NOMO-1 (cell line): Measurements from ENCODE around the gene KRTAP2-2.
"Not testable (repeated sequence)": the region's sequence is repeated elsewhere in the genome, so short reads cannot be mapped to it uniquely, and the experiment has no call there.

ENCODE experiments used
- DNase-seq, 2 experiments: peaks; one replicate each; lab custom pipeline; 2025; ENCODE audit not compliant: unreplicated experiment in 2 of 2; lab: John Stamatoyannopoulos, UW

Gene KRTAP2-2

DNA sequence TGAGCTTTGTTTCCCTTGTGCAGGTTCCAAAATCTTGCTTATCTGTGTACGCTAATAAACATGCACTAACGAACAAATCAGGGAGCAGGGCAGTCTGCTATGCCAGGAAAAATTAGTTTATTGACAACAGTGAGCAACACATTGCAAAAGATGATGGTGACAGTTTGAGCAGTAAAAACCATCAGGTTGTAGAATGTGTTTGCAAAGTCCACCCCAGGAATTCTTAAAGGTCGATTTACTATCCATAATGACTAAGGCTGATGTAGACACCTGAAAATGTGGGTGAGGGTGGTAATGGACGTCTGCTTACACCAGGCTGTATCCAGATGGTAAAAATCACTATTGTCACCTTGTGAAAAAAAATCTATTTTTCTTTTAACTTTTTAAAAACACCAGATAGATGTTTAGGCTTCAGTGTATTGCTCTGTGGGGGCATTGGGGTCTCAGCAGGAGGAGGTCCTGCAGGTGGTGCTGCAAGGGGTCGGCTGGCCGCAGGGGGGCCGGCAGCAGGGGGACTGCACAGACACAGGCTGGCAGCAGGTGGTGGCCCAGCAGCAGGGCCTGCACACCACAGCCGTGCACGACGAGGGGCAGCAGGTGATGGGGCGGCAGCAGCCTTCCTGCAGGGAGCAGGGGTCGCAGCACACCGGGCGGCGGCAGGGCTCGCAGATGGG lies 10.1 kb upstream of the KRTAP2-2 start:
- not testable (repeated sequence) for DNase-seq

DNA sequence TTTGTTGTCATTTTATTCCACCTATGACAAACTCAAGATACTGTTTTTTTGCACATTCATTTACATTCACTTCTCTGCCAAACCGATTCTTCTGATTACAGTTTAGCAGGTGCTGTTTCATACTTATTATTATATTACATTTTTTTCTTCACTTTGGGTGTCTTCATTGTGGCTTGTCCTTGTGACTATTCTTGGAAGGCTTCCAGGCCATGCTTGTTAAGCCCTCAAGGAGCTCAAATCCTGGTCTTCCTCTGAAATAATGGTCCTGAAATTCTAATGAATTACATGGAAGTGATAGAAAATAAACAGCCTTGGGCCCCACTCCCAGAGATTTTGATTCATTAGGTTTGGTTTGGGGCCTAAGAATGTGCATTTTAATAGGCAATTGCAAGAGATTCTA lies 9.3 kb upstream of the KRTAP2-2 start:
- DNase-seq = no peak

DNA sequence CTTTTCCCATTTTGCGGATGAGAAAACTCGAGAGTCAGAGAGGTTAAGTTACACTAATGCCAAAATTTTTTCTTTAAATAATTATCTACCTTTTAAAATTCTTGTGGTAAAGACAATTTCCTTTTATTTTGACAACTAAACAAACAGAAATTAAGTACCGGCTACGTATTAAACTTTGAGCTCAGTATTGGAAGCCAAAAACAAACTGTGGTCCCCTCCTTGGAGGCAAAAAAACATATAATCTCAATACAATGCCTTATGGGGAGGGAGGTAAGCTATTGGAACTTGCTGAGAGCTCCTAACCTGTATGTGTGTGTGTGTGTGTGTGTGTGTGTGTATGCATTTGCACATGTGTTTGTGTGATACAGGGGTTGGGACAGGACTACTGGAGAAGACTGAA lies 8.4 kb upstream of the KRTAP2-2 start:
- DNase-seq = no peak

DNA sequence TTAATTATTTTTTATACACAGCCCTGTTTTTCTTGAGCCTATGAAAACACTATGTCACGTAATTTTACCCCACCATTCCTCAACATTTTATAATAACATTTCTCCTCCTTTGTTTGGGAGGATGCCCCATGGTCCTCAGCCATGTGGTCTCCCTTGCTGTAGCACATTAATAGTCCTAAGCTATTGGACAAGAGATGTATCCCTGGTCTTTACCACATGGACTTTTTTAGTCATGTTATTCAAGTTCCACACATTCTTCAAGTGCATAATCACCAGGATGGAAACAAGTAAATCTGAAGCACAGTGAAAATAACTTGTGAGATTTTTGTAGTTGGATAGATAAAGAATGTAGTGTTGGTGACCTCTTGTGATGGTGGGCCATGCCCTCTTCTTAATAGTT lies 6.9 kb upstream of the KRTAP2-2 start:
- no peak for DNase-seq

DNA sequence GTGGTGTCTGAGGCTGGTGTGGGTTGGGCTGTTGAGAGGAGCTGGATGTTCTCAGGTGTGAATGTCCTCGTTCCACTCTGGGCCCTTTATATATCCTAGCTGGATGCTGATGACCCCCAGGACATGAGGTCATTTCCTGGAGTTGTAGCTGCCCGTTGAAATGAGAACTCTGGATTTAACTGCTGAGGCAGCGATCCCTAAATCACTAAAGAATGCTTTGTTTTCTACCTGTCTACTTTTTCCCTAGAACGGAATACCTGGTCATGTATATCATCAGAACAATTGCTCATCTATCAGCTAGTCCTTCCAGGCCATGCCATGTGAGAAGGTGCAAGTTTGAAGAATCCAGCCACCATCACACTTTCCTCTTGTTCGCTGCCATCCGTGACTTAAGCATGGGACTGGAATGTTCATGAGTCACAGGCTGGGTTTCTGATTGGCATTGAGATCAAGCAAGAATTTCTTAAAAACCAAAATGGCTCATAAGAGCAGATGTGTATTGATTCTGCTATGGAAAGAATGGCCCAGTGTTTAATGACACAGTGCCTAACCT lies 5.1 kb upstream of the KRTAP2-2 start, which contains the start of gene KRTAP2-3:
KRTAP2-3 (minus strand) TSS at position 63 of the 553 bp plus-strand sequence. CDS start 64 bp downstream, outside the sequence.
- DNase-seq = no peak

- not testable (repeated sequence) for DNase-seq
Observed at GRCh38 chr17:41059276-41060051, 4.4 kb upstream of the KRTAP2-2 start.

DNA sequence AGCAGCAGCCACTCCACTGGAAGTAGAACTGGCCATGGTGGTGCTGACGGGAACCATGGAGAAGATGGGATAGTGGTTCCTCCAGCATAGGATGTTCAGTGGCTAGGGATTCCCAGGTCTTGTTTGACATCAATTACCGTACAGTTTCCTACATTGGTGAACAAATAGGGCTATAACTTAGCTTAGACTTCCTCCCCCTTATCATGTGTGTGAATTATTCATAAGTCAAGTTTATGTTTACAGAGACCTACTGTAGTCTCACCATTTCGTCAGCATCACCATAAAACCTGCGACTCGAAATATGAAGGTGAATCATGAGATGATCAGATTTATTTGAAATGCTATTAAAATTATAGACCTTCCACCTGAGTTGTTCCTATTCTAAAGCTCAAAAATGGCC lies 3.7 kb upstream of the KRTAP2-2 start:
- DNase-seq = no peak

DNA sequence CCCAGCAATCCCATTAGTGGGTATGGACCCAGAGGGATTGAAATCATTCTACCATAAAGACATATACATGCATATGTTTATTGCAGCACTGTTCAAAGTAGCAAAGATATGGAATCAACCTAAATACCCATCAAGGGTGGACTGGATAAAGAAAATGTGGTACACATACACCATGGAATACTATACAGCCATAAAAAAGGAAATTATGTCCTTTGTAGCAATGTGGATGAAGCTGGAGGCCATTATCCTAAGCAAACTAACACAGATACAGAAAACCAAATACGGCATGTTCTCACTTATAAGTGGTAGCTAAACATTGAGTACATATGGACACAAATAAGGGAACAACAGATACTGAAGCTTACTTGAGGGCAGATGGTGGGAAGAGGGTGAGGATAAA lies 2.5 kb upstream of the KRTAP2-2 start:
- no peak for DNase-seq

DNA sequence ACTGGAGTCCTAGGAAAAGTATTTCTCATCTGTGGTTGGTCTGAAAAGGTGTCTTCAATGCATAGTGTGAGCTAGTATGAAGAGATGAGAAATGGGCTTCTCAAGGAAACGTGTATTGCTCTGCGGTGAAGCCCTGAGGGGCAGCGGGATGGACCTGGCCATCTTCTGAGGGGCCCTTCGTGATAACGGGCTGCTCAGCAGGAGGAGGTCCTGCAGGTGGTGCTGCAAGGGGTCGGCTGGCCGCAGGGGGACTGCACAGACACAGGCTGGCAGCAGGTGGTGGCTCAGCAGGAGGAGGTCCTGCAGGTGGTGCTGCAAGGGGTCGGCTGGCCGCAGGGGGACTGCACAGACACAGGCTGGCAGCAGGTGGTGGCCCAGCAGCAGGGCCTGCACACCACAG lies 474 bp downstream of the KRTAP2-2 start:
- DNase-seq = not testable (repeated sequence)

DNA sequence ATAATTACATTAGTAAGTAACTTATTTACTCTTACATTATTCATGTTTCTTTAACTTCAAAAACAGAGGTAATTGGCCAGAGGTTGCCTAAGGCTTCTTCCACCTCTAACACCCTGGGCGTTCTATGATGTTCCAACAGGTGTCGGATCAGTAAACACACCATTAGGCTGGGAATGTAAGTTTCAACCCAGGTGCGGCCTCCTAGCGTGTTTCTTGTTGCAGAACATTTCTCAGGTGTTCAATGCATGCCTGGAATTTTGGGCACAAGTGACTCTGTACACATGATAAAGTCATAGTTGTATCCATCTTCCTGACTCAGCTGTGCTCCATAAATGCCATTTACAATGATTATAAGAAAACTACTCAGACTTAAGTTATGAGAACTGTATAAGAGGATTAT lies 1.0 kb downstream of the KRTAP2-2 start:
- DNase-seq = no peak

DNA sequence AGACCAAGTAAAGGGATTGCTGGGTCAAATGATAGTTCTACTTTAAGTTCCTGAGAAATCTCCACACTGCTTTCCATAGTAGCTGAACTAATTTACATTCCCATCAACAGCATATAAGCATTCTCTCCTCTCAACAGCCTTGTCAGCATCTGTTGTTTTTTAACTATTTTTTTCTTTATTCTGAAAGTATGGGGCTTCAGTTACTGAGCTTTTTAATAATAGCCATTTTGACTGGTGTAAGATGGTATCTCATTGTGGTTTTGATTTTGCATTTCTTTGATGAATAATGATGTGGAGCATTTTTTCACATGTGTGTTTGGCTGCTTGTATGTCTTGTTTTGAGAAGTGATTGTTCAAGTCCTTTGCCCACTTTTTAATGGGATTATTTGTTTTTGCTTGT lies 2.5 kb downstream of the KRTAP2-2 start:
- no peak for DNase-seq

DNA sequence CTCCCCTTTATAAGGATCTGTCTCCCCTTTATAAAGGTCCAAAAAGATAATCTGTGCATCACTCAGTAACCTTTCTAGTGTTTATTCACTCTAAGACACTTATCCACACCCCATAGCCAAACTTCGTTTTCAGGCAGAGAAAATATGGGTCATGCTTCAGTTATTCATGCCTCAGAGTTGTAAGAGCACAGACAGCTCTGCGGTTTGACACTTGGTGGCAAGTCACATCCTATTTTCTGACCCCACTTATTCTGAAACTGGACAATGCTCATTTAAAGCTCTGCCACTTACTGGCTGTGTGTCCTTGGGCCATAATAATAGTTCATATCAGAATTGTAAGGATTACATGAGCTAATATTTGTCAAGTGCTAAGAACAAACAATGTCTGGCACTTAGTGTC lies 5.9 kb downstream of the KRTAP2-2 start:
- DNase-seq = no peak

DNA sequence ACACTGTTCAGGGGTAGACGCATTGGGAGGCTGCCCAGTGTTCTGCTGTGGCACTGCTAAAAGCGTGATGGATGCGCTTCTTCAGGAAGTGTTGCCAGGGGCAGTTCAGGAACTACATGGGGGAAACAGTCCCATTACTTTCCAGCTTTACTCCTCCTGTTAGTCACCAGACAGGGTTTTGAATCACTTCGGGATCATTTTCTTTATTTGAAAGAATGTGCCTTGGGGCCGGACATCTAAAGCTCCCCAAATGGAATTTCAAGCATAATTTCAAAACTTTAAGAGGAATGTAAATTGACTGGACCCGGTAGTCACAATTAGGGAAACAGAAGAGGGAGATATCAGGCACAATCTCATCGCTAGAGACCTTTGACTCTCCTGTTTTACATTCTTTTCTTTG lies 6.6 kb downstream of the KRTAP2-2 start:
- DNase-seq = no peak

DNA sequence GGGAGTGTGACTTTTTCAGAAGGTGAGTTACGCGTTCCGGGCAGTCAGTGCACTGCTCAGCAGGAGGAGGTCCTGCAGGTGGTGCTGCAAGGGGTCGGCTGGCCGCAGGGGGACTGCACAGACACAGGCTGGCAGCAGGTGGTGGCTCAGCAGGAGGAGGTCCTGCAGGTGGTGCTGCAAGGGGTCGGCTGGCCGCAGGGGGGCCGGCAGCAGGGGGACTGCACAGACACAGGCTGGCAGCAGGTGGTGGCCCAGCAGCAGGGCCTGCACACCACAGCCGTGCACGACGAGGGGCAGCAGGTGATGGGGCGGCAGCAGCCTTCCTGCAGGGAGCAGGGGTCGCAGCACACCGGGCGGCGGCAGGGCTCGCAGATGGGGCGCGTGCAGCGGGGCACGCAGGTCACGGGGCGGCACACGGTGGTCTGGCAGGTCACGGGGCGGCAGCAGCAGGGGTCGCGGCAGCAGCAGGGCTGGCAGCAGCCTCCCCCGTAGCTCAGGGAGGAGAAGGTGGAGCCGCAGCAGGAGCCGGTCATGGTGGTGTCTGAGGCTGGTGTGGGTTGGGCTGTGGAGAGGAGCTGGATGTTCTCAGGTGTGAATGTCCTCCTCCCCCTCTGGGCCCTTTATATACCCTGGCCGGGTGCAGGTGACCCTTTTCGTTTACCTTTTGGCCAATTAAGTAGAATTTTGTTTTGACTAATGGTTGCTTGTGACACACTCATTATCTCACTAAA lies 8.1 kb downstream of the KRTAP2-2 start, which contains the start of gene KRTAP2-1:
KRTAP2-1 (minus strand) TSS at position 582 of the 731 bp plus-strand sequence; CDS start at position 533, 49 bp downstream.
- DNase-seq = not testable (repeated sequence)

GRCh38 chr17:41042953-41043352 lies 12.1 kb downstream of the KRTAP2-2 start:
- no peak for DNase-seq

DNA sequence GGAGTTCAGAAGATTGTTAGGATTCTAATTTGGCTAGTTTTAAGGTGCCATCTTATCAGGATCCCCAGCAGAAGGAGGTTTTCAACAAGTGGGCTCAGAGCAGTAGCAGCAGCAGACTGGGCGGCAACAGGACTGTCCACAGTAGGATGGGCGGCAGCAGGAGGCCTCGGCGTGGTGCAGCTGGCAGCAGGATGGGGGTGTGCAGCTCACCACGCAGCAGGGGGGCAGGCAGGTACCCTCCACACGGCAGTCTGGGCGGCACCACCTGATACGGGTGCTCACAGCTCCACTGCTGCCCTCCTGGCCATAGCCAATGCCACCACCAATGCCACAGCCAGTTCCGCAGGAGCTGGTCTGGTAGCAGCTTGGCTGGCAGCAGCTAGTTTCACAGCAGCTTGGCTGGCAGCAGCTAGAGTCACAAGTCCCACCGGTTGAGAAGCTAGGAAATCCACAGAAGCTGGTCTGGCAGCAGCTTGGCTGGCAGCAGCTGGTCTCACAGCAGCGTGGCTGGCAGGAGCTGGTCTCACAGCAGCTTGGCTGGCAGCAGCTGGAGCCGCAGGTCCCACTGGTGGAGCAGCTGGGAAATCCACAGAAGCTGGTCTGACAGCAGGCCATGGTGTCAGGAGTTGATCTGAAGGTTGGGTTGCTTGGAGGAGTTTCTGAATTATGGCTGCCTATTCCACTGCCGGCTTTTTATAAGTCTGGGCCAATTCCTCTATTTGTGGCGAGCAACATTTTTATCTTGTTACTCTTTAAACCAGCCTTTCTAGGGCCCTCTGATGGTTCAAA lies 14.1 kb downstream of the KRTAP2-2 start, which contains the start of gene KRTAP1-1:
KRTAP1-1 (minus strand) TSS at position 668 of the 789 bp plus-strand sequence; CDS start at position 615, 53 bp downstream.
- DNase-seq = not testable (repeated sequence)

DNA sequence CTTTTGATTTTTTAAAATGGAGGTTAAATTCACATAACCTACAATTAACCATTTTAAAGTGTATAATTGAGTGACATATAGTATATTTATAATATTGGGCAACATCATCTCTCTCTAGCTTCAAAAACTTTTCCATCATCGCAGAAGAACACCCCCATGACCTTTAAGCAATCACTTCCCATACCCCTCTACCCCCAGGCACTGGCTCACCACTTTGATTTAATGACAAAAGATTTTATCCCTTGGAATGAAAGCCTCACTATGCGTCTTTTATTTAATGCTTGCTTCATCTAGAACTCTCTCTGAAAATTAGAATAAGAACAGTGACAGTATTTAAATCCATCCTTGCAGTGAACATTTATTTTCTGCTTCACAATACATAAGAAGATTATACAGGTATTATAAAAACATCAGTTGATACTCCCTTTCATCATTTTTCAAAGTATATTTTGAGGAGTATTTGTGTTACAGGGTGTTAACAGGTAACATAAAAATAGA lies 17.1 kb downstream of the KRTAP2-2 start:
- DNase-seq = no peak

DNA sequence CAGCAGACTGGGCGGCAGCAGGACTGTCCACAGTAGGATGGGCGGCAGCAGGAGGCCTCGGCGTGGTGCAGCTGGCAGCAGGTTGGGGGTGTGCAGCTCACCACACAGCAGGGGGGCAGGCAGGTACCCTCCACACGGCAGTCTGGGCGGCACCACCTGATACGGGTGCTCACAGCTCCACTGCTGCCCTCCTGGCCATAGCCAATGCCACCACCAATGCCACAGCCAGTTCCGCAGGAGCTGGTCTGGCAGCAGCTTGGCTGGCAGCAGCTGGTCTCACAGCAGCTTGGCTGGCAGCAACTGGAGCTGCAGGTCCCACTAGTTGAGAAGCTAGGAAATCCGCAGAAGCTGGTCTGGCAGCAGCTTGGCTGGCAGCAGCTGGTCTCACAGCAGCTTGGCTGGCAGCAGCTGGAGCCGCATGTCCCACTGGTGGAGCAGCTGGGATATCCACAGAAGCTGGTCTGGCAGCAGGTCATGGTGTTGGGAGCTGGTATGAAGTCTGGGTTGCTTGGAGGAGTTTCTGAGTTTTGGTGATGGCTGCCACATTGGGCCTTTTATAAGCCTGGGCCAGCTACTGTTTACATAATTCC lies 20.6 kb downstream of the KRTAP2-2 start, which contains the start of gene KRTAP1-3:
KRTAP1-3 (minus strand) TSS at position 529 of the 590 bp plus-strand sequence; CDS start at position 476, 53 bp downstream.
- DNase-seq = not testable (repeated sequence)

DNA sequence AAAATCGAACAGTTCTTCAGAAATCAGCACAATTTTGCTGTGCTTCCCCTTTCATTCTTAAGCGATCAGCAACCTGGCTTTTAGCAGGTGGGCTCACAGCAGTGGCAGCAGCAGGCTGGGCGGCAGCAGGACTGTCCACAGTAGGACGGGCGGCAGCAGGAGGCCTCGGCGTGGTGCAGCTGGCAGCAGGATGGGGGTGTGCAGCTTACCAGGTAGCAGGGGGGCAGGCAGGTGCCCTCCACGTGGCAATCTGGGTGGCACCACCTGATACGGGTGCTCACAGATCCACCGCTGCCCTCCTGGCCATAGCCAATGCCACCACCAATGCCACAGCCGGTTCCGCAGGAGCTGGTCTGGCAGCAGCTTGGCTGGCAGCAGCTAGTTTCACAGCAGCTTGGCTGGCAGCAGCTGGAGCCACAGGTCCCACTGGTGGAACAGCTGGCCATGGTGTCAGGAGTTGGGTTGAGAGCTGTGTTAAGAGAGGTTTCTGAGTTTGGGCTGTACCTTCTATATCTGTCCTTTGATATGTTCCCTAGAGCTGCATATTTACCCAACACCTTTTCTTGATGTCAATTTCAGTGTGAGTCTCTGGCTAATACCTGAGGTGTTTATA lies 25.3 kb downstream of the KRTAP2-2 start, which contains the start of gene KRTAP1-4:
KRTAP1-4 (minus strand) TSS at position 563 of the 613 bp plus-strand sequence; CDS start at position 446, 117 bp downstream.
- no peak for DNase-seq
